CD14-positive monocyte (primary cell): ENCODE results near the gene SREK1. TPM values are rescaled to one million over a fixed set of nuclear protein-coding genes. Genes with fewer than 3 reads are reported as not detected.

Experiments used
- DNase-seq, 3 donors: peaks; one replicate each; pipeline ENCODE4 v3.0.0-alpha.2; 2011 to 2022
- H2AFZ ChIP-seq: 2 replicates; pipeline ENCODE4 v1.6.0; 2012; ENCODE audit warnings: mild to moderate bottlenecking, low read depth, low read length, inconsistent platforms; ENCODE audit not compliant: insufficient read depth, poor library complexity, severe bottlenecking
- H3K27ac ChIP-seq, 2 donors: 1 replicate in 1 of 2; 2 replicates in 1 of 2; pipeline ENCODE4 v1.5.1; 2012 to 2013; ENCODE audit warnings: low read length in 2 of 2, control low read depth in 1 of 2, inconsistent platforms in 1 of 2, low read depth in 1 of 2, mild to moderate bottlenecking in 1 of 2
- H3K27me3 ChIP-seq, 2 donors: one replicate each; pipeline versions ENCODE4 v1.6.0 to v1.6.1; 2011 to 2013; ENCODE audit warnings: low read length in 2 of 2; ENCODE audit not compliant: control insufficient read depth in 2 of 2, insufficient read depth in 2 of 2
- H3K36me3 ChIP-seq, 2 donors: replicated peaks in 1 of 2; 1 replicate in 1 of 2; 2 replicates in 1 of 2; pipeline versions ENCODE4 v1.5.1 to v1.6.1; 2012 to 2013; ENCODE audit warnings: low read length in 2 of 2, control low read depth in 1 of 2, inconsistent platforms in 1 of 2, mild to moderate bottlenecking in 1 of 2; ENCODE audit not compliant: insufficient read depth in 2 of 2, control insufficient read depth in 1 of 2
- H3K4me1 ChIP-seq, 2 donors: 1 replicate in 1 of 2; 2 replicates in 1 of 2; pipeline versions ENCODE4 v1.5.1 to v1.6.1; 2012 to 2013; ENCODE audit warnings: low read length in 2 of 2, control low read depth in 1 of 2, inconsistent platforms in 1 of 2, mild to moderate bottlenecking in 1 of 2, moderate library complexity in 1 of 2; ENCODE audit not compliant: insufficient read depth in 2 of 2, control insufficient read depth in 1 of 2
- H3K4me2 ChIP-seq: replicated peaks from 2 replicates; pipeline ENCODE3; 2012; ENCODE audit warnings: low read length, moderate library complexity, mild to moderate bottlenecking; ENCODE audit not compliant: poor library complexity, severe bottlenecking; ENCODE audit errors: extremely low read depth
- H3K4me3 ChIP-seq, 3 experiments: fragments of 200-600 bp in 1 of 3; sonication (generic) in 1 of 3; replicated peaks in 1 of 3; 1 replicate in 2 of 3; 2 replicates in 1 of 3; pipeline ENCODE4 v1.5.1; 2011 to 2013; ENCODE audit warnings: low read length in 3 of 3, mild to moderate bottlenecking in 3 of 3, control low read depth in 2 of 3, low read depth in 2 of 3, inconsistent platforms in 1 of 3, moderate library complexity in 1 of 3
- H3K79me2 ChIP-seq: 2 replicates; pipeline ENCODE4 v1.6.0; 2012; ENCODE audit warnings: mild to moderate bottlenecking, control low read depth, inconsistent platforms, low read length, moderate library complexity; ENCODE audit not compliant: insufficient read depth
- H3K9ac ChIP-seq: 2 replicates; pipeline ENCODE4 v1.6.0; 2017; ENCODE audit warnings: low read length, mild to moderate bottlenecking; ENCODE audit not compliant: insufficient read depth, poor library complexity, severe bottlenecking
- H3K9me3 ChIP-seq, 2 donors: replicated peaks in 1 of 2; 1 replicate in 1 of 2; 2 replicates in 1 of 2; pipeline versions ENCODE4 v1.5.1 to v1.6.1; 2012 to 2013; ENCODE audit warnings: low read length in 2 of 2, control low read depth in 1 of 2; ENCODE audit not compliant: control insufficient read depth in 1 of 2, insufficient read depth in 1 of 2
- H4K20me1 ChIP-seq: 2 replicates; pipeline ENCODE4 v1.6.0; 2012; ENCODE audit warnings: mild to moderate bottlenecking, low read length, control low read depth, moderate library complexity; ENCODE audit not compliant: insufficient read depth
- H3K27ac Mint-ChIP-seq, 7 donors: one replicate each; pipeline ENCODE4 v1.8.0; 2020; ENCODE audit warnings: mild to moderate bottlenecking in 7 of 7, mixed read lengths in 7 of 7, moderate library complexity in 6 of 7, inconsistent platforms in 2 of 7
- H3K27me3 Mint-ChIP-seq, 3 donors: one replicate each; pipeline ENCODE4 v1.8.0; 2021 to 2022; ENCODE audit warnings: low read depth in 3 of 3, mild to moderate bottlenecking in 3 of 3, mixed read lengths in 3 of 3, moderate library complexity in 3 of 3, inconsistent platforms in 1 of 3
- H3K36me3 Mint-ChIP-seq, 2 donors: one replicate each; pipeline ENCODE4 v1.8.0; 2020; ENCODE audit warnings: mixed read lengths in 2 of 2, inconsistent platforms in 1 of 2, mild to moderate bottlenecking in 1 of 2
- H3K4me1 Mint-ChIP-seq: one replicate; pipeline ENCODE4 v1.8.0; 2020; ENCODE audit warnings: mild to moderate bottlenecking, mixed read lengths
- H3K4me3 Mint-ChIP-seq, 2 donors: one replicate each; pipeline ENCODE4 v1.8.0; 2020; ENCODE audit warnings: mild to moderate bottlenecking in 2 of 2, mixed read lengths in 2 of 2, moderate library complexity in 1 of 2
- H3K9me3 Mint-ChIP-seq, 7 donors: one replicate each; pipeline ENCODE4 v1.8.0; 2020 to 2022; ENCODE audit warnings: mixed read lengths in 7 of 7, mild to moderate bottlenecking in 6 of 7, moderate library complexity in 6 of 7, inconsistent platforms in 2 of 7
- WGBS: methylation state at CpG from one replicate; pipeline ENCODE4 v1.1.5; 2013; ENCODE audit warnings: missing lambda C conversion rate; ENCODE audit not compliant: insufficient coverage; 5-methylcytosine and 5-hydroxymethylcytosine counted together
- intact Hi-C, 2 donors: fragments of 100-400 bp; cut with micrococcal nuclease; formaldehyde crosslinking; loops; one replicate each; pipeline versions ENCODE4 v1.15.0 to v1.15.1; 2023
- polyA plus RNA-seq, 3 donors: library from polyadenylated mRNA; depleted of rRNA in 1 of 3; unstranded in 2 of 3; stranded (reverse) in 1 of 3; fragments of 300-500 nt in 2 of 3; fragments of >200 nt in 1 of 3; fragmentation: Illumina TruSeq in 2 of 3; gene quantifications; 1 replicate in 2 of 3; 2 replicates in 1 of 3; pipeline ENCODE4 v1.2.3, GENCODE V29; 2012 to 2021
- TF ChIP-seq, protein P1 (sequence below): fragments of 200-600 bp; IDR thresholded peaks from one replicate; pipeline ENCODE4 v1.8.0; 2022; ENCODE audit warnings: antibody characterized with exemption, mild to moderate bottlenecking

The SREK1 gene
- polyA plus RNA-seq, 3 donors = 6.4 to 34.8 (median 9.8) TPM

DNA sequence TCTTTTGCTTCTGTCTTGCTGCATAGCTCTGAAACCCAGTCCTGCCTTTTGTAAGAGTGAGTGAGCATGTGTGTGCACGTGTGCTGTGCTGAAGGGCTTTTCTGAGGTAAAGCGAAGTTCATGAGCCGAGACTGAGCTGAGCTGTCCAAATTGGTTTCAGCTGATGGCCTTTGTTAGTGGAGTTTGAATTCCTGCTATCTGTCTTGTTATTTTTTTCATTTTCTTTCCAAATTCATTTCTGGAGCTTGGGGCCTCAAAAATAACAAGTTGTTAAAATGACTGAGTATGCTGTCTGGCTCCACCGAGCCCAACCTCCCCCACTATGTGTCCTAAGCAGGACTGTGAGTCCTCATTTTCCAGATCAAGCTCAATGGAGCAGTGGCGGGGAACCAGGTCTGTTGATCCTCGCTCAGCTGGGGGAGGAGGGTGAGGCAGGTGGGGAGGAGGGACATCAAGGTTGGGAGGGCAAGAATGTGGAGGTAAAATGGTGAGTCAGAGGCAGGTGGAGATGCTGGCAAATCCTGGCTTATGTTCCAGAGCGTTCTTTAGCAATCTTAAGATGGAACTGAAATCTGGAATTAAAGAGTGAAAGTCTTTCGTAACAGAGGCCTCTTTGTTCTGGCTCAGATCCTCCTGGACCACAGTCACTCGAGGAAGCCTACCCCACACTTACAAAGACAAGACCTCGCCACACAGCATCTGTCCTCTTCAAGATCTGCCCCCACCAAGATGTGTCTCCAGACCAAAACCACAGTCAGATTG, 63.9 kb downstream of the SREK1 start:
- H3K4me2 ChIP-seq = no peak overlapping the region
- no peaks in the 10 kb centered on the region for H3K27me3 ChIP-seq
- Mint-ChIP-seq H3K4me1 (no peaks in the 10 kb centered on the region), H3K27ac (no peak overlapping the region), H3K4me3 (no peak overlapping the region), H3K27me3 (peaks cover 0 to 2% (median 0%) of the 10 kb centered on the region in 3 donors), H3K9me3 (peaks cover 0 to 3% (median 0%) of the 10 kb centered on the region in 7 donors), H3K36me3 (no peaks in the 10 kb centered on the region)
- H3K79me2 ChIP-seq = no peaks in the 10 kb centered on the region
- no peak overlapping the region for H3K4me3 ChIP-seq
- H4K20me1 ChIP-seq = no peaks in the 10 kb centered on the region
- no peaks in the 10 kb centered on the region for H3K9me3 ChIP-seq
- TF ChIP-seq, protein P1, sequence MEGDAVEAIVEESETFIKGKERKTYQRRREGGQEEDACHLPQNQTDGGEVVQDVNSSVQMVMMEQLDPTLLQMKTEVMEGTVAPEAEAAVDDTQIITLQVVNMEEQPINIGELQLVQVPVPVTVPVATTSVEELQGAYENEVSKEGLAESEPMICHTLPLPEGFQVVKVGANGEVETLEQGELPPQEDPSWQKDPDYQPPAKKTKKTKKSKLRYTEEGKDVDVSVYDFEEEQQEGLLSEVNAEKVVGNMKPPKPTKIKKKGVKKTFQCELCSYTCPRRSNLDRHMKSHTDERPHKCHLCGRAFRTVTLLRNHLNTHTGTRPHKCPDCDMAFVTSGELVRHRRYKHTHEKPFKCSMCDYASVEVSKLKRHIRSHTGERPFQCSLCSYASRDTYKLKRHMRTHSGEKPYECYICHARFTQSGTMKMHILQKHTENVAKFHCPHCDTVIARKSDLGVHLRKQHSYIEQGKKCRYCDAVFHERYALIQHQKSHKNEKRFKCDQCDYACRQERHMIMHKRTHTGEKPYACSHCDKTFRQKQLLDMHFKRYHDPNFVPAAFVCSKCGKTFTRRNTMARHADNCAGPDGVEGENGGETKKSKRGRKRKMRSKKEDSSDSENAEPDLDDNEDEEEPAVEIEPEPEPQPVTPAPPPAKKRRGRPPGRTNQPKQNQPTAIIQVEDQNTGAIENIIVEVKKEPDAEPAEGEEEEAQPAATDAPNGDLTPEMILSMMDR = no peak
- no peak for DNase-seq
- H3K36me3 ChIP-seq = no peaks in the 10 kb centered on the region
- H3K4me1 ChIP-seq = no peaks in the 10 kb centered on the region
- WGBS = 63% methylated on average over 6 of the region's 10 CpGs
- intact Hi-C loops = no loop called here
- H3K9ac ChIP-seq = no peak overlapping the region
- H2AFZ ChIP-seq = no peak overlapping the region
- no peak overlapping the region for H3K27ac ChIP-seq

DNA sequence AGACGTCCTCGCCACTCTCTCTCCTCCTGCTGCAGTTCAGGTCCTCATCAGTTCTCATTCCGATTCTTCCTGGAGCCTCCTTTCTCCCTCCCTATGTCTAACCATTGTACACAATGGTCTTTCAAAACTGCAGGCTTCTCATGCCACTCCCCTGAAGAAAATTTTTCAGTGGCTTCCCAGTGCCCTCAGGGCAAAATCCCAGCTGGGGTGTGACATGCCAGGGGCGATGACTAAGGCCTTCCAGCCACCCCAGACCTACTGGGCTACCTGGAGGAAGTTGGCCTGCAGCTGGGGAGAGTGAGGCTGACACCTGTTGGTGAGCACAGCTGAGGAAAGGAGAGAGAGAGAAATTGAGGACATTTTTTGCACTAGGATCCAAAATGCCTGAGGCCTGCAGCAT, 65.2 kb downstream of the SREK1 start:
- Histone ChIP-seq H3K4me3 (no peak overlapping the region), H3K79me2 (no peaks in the 10 kb centered on the region), H3K9me3 (no peaks in the 10 kb centered on the region), H3K27ac (no peak overlapping the region), H3K27me3 (no peaks in the 10 kb centered on the region), H3K4me2 (no peak overlapping the region), H3K36me3 (no peaks in the 10 kb centered on the region), H3K4me1 (no peaks in the 10 kb centered on the region), H2AFZ (no peak overlapping the region), H4K20me1 (no peaks in the 10 kb centered on the region), H3K9ac (no peak overlapping the region)
- no peaks in the 10 kb centered on the region for H3K4me1 Mint-ChIP-seq
- DNase-seq = no peak
- WGBS = 91% methylated on average over 3 of the region's 4 CpGs
- no peak overlapping the region for H3K27ac Mint-ChIP-seq
- H3K27me3 Mint-ChIP-seq = peaks cover 0 to 2% (median 0%) of the 10 kb centered on the region in 3 donors
- TF ChIP-seq, protein P1 = no peak
- peaks cover 0 to 6% (median 0%) of the 10 kb centered on the region in 7 donors for H3K9me3 Mint-ChIP-seq
- no peaks in the 10 kb centered on the region for H3K36me3 Mint-ChIP-seq
- no peak overlapping the region for H3K4me3 Mint-ChIP-seq
- intact Hi-C loops = no loop called here
